ENCODE data around the gene MS4A10. TPM values are rescaled to one million over a fixed set of nuclear protein-coding genes. Genes with fewer than 3 reads are reported as not detected.
A peak's percentile ranks its signal among the peaks of the same experiment; 100 is the strongest.
"Not testable (repeated sequence)": the region's sequence is repeated elsewhere in the genome, so short reads cannot be mapped to it uniquely, and the experiment has no call there.

Gene MS4A10
- total RNA-seq (2014; rRNA removed): not detected in 2 replicates
- not detected for polyA plus RNA-seq (2012)

- no peak for DNase-seq (ENCODE audit: low read depth)
These were observed at the start of gene MS4A10 for GRCh38 chr11:60785136-60785535. Gene MS4A10 (plus strand): TSS chr11:60785333. CDS start chr11:60790336, 5,003 bp downstream.

GRCh38 chr11:60739114-60739513 lies 46.0 kb upstream of the MS4A10 start:
- no peak for DNase-seq (ENCODE audit: low read depth)

DNA sequence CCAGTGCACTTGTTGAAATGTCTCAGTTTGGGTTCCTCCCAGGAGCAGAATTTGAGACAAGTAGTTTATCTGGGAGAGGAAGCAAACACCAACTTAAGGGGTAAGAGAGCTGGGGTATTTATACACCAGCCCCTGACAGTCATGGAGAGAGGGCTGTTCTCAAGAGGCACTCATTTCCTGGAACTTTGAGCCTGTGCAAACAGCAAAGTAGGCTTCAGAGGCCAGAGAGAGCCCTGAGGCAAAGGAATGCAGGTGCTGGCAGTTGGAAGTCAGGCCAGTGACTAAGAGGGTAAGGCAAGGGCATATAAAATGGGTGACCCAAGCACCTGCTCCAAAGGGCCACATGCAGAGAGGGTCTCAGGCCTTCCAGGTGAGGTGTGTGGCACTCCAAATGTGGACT lies 44.6 kb upstream of the MS4A10 start:
- DNase-seq (ENCODE audit: low read depth): no peak

GRCh38 chr11:60741421-60741820 lies 43.7 kb upstream of the MS4A10 start:
- no peak for DNase-seq (ENCODE audit: low read depth)

DNA sequence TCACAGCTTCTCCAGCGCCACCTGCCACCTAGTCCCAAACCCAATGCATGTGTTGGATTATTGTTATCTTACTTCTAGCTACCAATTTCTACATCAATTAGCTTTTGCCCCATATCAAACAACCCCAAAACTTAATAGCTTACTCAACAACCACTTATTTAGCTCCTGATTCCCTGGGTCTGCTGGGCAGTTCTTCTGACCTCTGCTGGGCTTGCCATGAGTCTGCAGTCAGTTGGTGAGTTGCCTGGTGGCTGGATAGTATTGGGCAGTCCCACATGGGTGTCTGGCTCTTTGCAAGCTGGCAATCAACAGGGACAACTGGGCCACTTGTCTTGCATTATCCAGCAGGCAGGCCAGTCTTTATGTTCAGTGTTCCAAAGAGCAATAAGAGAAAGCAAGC lies 42.1 kb upstream of the MS4A10 start:
- DNase-seq (ENCODE audit: low read depth): no peak

DNA sequence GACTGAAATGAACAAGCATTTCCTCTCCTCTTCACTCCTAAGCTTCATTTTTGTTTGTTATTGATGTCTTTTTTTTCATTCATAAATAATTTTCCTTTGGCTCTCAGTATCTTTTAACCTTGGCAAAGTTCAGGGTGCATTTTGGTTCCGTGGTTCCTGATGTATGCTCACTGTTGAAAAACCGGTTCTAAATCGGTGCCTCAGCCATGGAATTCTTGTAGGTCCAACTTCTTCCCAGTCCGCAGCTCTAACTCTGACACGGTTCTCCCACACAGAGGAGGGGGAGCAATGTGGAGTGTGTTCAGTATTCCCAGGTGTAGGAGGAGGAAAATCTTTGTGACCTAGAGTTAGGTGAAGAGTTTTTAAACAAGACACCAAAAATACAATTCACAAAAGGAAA lies 41.0 kb upstream of the MS4A10 start:
- DNase-seq (ENCODE audit: low read depth): no peak

GRCh38 chr11:60747359-60747873 lies 37.7 kb upstream of the MS4A10 start:
- DNase-seq (ENCODE audit: low read depth): no peak

DNA sequence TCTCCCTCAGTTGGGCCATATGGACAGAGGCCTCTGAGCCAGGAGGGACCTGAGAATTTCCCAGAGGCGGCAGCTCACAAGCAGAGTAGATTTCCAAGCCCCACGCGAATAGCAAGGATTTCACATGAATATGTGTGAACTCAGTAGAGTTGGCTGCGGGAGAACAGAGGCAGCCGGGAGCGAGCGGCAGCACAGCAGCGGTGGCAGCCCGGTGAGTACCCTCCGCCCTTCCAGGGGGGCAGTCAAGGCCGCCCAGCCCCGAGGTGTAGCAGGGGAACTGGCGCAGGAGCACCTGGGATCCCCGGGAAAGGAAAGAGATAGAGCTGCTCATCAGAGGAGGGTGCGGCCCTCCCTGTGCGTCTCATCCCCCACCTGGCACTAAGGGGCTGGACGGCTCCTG lies 36.9 kb upstream of the MS4A10 start:
- DNase-seq (ENCODE audit: low read depth): no peak

DNA sequence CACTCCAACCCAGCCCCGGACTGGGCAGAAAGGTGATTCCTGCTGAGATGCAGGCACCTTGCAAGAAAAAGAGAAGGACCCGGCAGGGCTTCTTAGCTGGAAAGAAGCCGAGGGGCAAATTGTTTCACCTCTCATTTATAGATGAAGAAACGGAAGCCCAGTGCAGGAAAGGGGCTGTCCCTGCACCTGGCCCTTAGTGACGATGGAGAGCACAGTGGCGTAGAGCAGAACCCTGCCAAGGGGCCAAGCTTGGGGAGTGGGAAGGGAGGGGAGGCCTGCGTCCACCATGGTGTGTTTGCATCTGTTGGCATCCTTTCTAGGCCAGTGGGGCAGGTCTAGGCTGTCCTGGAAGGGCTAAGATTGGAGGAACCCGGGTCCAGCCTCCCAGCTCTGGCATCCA lies 36.3 kb upstream of the MS4A10 start:
- no peak for DNase-seq (ENCODE audit: low read depth)

GRCh38 chr11:60750911-60751310 lies 34.2 kb upstream of the MS4A10 start:
- DNase-seq (ENCODE audit: low read depth): no peak

GRCh38 chr11:60753309-60753708 lies 31.8 kb upstream of the MS4A10 start:
- DNase-seq (ENCODE audit: low read depth): no peak

DNA sequence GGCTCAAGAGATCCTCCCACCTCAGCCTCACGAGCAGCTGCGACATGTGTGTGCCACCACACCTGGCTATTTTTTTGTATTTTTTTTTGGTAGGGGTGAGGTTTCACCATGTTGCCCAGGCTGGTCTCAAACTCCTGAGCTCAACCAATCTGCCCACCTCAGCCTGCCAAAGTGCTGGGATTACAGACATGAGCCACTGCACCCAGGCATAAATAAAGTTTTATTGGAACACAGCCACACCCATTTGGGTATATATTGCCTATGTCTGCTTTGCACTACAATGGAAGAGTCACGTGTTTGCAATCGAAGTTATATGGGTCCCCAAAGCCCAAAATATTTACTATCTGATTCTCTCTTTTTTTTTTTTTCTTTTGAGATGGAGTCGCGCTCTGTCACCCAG lies 30.2 kb upstream of the MS4A10 start:
- DNase-seq (ENCODE audit: low read depth): no peak

DNA sequence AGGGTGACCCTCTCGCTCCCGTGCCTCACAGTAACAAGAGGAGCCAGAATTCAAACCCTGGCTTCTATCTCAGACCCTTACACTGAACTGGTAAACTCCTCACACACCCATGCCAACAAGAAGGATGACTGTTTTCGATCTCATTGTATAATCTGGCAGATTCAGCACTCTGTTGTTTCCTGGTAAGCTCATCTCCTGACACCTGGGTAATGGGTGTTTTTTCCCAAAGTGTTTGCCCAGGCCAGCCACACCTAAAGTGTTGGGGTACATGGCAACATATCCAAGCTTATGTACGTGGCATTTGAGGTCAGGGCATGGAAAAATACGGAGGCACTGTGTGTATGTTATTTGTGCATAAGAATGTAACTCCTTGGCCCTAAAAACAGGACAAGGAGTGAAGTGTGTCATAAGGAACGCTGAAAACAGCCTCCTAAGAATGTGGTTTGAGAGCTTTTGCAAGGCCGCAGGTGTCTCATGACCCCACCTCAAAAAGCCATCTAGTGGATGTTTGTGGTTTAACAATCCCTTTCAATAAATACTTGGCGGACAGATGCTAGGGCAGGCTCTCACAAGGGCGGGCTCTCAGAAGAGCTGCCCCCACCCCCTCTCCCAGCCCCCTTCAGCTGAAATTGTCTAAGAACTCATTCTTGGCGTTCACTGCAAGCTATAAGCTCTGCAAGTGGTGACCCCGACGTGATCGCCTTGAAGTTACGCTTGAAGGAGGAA lies 28.7 kb upstream of the MS4A10 start, which contains the start of gene MS4A15:
Gene MS4A15, plus strand, starts transcription at position 561 of the 726 bp plus-strand sequence. CDS start 6,867 bp downstream, outside the sequence.
- DNase-seq (ENCODE audit: low read depth): peak; percentile 15

DNA sequence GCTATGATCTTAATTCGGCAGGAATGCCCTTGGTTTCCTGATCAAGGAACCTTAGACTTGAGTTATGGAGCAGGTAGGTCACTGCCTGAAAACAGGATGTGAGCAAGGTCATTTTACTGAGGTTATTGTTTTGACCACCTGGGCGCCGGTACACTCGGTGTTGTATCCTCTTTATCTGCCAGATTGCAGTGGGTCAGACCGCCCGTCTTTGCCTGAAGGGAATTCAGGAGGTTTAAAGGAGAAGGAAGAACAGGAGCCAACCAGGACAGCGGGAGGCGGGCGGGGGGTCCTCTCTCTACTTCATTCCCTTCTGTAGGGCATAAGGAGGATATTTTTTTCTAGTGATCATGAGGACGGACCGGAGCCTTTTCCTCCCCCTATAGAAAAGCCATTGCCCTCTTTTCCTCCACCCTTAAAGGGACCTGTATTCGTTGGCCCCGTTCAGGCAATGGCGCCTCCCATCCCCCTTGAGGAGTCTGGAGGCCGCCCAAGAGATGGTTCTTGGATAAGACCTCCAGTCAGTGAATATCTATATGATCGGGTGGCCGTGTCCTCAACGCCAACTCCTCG lies 27.8 kb upstream of the MS4A10 start:
- DNase-seq (ENCODE audit: low read depth): no peak

- not testable (repeated sequence) for DNase-seq (ENCODE audit: low read depth)
These were observed 26.5 kb upstream of the MS4A10 start for GRCh38 chr11:60758671-60759070.

DNA sequence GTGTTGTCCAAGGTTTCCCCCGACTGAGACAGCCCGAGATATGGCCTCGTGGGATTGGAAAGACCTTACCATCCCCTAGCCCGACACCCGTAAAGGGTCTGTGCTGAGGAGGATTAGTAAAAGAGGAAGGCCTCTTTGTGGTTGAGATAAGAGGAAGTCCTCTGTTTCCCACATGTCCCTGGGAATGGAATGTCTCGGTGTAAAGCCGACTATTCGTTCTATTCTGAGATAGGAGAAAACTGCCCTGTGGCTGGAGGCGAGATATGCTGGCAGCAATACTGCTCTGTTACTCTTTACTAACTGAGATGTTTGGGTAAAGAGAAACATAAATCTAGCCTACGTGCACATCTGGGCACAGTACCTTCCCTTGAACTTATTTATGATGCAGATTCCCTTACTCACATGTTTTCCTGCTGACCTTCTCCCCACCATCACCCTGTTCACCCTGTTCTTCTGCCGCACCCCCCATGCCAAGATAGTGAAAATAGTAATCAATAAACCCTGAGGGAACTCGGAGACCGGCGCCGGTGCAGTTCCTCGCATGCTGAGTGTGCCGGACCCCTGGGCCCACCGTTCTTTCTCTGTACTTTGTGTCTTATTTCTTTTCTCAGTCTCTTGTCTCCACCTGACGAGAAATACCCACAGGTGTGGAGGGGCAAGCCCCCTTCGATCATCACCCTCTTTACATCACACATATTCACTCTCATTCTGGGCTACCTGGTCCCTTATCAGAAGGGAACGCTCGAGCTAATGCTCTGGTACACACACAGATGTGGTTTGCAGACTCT lies 25.5 kb upstream of the MS4A10 start:
- not testable (repeated sequence) for DNase-seq (ENCODE audit: low read depth)

GRCh38 chr11:60761436-60762190 lies 23.5 kb upstream of the MS4A10 start:
- DNase-seq (ENCODE audit: low read depth): no peak

DNA sequence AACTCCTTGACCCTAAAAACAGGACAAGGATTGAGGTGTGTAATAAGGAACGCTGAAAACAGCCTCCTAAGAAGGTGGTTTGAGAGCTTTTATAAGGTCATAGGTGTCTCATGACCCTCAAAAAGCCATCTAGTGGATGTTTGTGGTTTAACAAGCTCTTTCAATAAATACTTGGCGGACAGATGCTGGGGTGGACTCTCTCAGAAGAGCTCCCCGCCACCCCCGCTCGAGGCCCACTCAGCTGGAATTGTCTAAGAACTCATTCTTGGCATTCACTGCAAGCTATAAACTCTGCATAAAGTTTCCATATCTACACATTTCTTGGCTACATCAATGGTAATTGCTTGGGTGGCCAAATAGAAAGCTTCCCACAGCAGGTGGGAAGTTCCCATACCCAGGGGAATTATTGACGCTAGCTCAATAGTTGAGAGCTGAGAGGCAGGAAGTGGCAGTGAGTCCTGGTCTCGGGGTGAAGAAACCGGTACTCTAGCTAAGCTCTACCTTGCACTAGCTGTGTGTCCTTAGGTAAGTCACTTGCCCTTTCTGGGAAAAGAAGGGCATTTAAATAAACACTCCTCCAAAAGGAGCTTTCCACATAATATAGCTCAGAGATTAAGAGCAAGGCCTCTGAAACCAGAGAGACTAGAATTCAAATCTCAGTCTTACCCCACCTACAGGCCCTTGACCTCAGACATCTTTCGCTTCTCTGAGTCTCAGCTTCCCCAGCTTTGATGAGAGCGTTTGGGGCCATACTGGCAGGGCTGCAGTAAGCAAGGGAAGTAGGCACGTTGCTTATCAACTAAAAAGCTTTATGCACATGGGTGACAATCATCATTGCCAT lies 22.1 kb upstream of the MS4A10 start:
- DNase-seq (ENCODE audit: low read depth): no peak

DNA sequence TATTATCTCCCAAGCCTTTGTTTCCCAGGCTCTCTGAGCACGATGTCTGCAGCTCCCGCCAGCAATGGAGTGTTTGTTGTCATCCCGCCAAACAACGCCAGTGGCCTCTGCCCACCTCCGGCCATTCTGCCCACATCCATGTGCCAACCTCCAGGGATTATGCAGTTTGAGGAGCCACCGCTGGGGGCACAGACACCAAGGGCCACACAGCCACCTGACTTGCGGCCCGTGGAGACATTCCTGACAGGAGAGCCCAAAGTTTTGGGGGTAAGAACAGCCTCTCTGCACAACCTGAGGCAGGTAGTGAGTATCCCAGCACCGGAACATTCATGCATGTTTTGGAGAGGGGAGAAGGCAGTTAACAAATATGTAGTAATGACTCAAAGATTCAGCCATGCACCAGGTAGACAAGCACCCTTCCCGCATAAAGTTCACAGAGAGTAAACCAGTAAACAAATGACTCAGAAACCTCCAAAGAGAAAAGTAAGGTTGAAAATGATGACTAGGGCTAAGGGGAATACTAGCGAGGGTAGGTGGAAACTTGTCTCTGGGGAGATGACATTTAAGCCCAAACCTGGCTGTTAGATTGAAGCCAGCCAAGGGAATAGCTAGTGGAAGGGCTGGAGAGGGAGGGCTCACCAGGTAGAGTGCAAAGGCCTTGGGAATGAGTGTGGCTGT lies 21.3 kb upstream of the MS4A10 start:
- DNase-seq (ENCODE audit: low read depth): no peak

DNA sequence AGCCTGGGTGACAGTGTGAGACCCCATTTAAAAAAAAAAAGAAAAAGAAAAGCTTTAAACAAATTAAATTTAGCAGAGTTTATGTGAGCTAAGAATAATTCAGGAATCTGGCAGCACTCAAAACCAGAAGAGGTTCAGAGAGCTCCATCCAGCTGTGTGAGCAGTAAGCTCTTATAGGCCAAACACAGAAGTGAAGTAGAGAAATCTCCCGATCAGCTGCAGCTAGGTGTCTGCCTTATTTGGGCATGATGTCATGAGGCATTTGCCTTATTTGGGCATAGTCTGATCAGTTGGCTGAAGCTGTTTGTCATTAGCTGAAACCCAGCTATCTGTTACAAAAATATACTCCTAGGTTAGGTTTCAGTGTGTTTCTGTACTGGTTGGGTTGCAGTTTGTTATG lies 20.3 kb upstream of the MS4A10 start:
- no peak for DNase-seq (ENCODE audit: low read depth)
